T-helper 1 cell treated with Interleukin-12 subunit alpha and Interleukin-12 subunit beta and Interleukin-4 antibody, amounts not matched to agents 30 μg/mL and 1 μg/mL, for 36 hours (primary cell): ENCODE results near the gene TCF21.
"Not testable (repeated sequence)": the region's sequence is repeated elsewhere in the genome, so short reads cannot be mapped to it uniquely, and the experiment has no call there.

ENCODE experiments used
- H3K27ac Mint-ChIP-seq: one replicate; pipeline ENCODE4 v1.8.0; 2021; ENCODE audit warnings: mild to moderate bottlenecking, mixed read lengths
- H3K27me3 Mint-ChIP-seq: one replicate; pipeline ENCODE4 v1.8.0; 2021; ENCODE audit warnings: low read depth, mixed read lengths
- H3K36me3 Mint-ChIP-seq: one replicate; pipeline ENCODE4 v1.8.0; 2021; ENCODE audit warnings: low read depth, mixed read lengths
- H3K4me1 Mint-ChIP-seq: one replicate; pipeline ENCODE4 v1.8.0; 2021; ENCODE audit warnings: low read depth, mixed read lengths
- H3K4me3 Mint-ChIP-seq: one replicate; pipeline ENCODE4 v1.8.0; 2021; ENCODE audit warnings: mild to moderate bottlenecking, moderate library complexity, mixed read lengths
- H3K9me3 Mint-ChIP-seq: one replicate; pipeline ENCODE4 v1.8.0; 2021; ENCODE audit warnings: mixed read lengths

TCF21 gene

DNA sequence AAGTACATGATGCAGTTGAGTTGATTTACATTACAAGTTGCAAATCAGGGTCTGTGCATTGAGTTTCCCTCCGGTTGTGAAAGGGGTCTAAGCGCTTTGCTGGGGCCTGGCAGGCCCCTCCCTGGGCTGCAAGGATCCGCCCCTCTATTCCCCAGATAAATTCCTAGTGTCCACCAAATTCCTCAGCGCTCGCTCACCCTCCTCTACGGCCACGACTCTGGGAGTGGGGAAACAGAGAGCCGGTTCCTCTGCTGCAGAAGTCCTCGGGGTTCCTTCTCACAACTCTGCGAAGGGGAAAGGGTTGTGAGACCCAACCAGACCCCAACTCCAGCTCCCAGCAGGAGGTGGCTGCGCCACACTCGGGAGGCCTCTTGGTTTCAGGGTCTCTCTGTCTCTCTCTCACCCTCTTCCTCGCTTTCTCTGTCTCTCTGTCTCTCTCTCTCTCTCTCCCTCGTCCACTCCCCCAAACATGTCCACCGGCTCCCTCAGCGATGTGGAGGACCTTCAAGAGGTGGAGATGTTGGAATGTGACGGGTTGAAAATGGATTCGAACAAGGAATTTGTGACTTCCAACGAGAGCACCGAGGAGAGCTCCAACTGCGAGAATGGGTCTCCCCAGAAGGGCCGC lies at the start of gene TCF21:
Gene TCF21 (plus strand): TSS at position 185 of the 628 bp plus-strand sequence. CDS start 285 bp downstream, at position 470.
- peaks cover 14% of the 10 kb centered on the region for H3K4me1 Mint-ChIP-seq
- H3K36me3 Mint-ChIP-seq: peaks cover 2% of the 10 kb centered on the region
- H3K27ac Mint-ChIP-seq: peak within 1 kb of the TSS; percentile 55
- H3K9me3 Mint-ChIP-seq: no peaks in the 10 kb centered on the region
- peaks cover 85% of the 10 kb centered on the region for H3K27me3 Mint-ChIP-seq
- H3K4me3 Mint-ChIP-seq: peak within 1 kb of the TSS; percentile 10

DNA sequence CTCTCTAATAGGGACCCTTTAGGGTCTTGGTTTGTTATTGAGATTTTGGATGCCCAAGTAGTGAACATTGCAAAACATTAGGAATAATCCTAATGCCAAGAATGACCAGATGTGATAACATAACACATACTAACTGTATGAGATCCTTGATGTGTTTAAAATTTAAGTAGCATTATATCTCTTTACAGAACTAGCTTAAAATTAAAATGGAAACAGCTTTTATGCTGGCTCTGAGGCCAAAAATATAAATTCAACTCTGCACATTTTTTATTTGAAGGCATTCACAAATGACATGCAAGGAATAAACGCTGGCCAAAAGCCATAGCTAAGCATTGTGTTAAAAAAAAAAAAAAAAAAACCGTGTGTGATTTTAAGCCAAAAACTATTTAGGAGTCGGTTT lies 47.7 kb upstream of the TCF21 start:
- Mint-ChIP-seq H3K27ac (no peak overlapping the region), H3K4me3 (no peak overlapping the region), H3K27me3 (peaks cover 9% of the 10 kb centered on the region), H3K4me1 (peaks cover 5% of the 10 kb centered on the region), H3K36me3 (no peaks in the 10 kb centered on the region), H3K9me3 (no peaks in the 10 kb centered on the region)

DNA sequence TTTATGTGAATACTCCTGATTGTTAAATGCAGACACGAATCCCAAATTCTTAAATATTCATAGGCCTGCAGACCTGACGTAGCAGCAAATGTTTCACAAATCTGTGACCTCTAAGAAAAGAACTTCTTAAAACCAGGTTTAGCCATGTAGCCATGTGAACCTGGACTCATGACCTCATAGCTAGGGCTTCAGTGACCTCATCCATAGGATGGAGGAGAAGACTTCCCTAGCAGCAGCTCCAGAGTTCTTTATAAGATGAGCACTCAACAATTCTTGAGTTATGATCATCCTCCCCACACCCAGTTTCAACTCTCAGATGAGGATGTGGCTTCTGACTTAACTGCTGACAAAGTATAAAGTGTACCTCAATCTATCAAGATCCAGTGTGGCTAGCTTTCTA lies 45.8 kb upstream of the TCF21 start:
- Mint-ChIP-seq H3K27me3 (peaks cover 11% of the 10 kb centered on the region), H3K4me3 (no peak overlapping the region), H3K4me1 (peaks cover 2% of the 10 kb centered on the region), H3K36me3 (no peaks in the 10 kb centered on the region), H3K9me3 (no peaks in the 10 kb centered on the region), H3K27ac (no peak overlapping the region)

DNA sequence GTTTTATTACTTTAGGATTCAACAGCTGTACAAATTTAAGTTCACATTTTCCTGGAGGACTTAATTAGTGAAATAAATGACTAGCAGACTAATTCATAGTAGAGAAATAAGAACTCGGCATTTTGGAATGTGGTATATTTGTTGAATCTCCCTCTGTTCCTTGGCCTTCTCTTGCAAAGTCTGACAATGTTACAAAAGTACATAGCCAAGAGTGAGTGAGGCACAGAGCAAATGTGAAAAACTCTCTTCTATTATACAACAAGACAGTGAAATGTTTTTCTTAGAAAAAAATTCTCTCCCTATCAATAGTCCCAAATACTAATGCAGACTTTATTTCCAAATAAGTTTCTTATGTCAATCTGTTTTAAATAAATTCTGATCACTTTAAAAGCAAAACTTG lies 44.2 kb upstream of the TCF21 start:
- Mint-ChIP-seq H3K9me3 (no peaks in the 10 kb centered on the region), H3K27me3 (peaks cover 11% of the 10 kb centered on the region), H3K27ac (no peak overlapping the region), H3K36me3 (no peaks in the 10 kb centered on the region), H3K4me1 (no peaks in the 10 kb centered on the region), H3K4me3 (no peak overlapping the region)

DNA sequence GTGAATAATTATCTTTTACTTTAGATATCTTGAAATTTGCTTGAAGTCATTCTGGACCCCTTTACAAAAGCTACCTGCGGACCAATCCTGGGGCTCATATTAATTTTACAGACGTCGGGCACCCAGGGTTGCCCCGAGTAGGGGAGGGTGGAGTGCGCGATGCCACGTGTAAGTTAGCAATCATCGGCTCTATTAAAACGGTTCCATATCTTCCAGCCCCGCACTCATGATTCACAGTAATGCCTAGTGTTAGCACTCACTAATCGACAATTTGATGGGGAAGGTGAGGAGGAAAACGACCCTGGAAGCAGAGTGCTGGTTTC lies 34.9 kb upstream of the TCF21 start:
- peaks cover 6% of the 10 kb centered on the region for H3K9me3 Mint-ChIP-seq
- peaks cover 60% of the 10 kb centered on the region for H3K27me3 Mint-ChIP-seq
- H3K4me3 Mint-ChIP-seq: no peak overlapping the region
- H3K36me3 Mint-ChIP-seq: no peaks in the 10 kb centered on the region
- peaks cover 3% of the 10 kb centered on the region for H3K4me1 Mint-ChIP-seq
- H3K27ac Mint-ChIP-seq: no peak overlapping the region

DNA sequence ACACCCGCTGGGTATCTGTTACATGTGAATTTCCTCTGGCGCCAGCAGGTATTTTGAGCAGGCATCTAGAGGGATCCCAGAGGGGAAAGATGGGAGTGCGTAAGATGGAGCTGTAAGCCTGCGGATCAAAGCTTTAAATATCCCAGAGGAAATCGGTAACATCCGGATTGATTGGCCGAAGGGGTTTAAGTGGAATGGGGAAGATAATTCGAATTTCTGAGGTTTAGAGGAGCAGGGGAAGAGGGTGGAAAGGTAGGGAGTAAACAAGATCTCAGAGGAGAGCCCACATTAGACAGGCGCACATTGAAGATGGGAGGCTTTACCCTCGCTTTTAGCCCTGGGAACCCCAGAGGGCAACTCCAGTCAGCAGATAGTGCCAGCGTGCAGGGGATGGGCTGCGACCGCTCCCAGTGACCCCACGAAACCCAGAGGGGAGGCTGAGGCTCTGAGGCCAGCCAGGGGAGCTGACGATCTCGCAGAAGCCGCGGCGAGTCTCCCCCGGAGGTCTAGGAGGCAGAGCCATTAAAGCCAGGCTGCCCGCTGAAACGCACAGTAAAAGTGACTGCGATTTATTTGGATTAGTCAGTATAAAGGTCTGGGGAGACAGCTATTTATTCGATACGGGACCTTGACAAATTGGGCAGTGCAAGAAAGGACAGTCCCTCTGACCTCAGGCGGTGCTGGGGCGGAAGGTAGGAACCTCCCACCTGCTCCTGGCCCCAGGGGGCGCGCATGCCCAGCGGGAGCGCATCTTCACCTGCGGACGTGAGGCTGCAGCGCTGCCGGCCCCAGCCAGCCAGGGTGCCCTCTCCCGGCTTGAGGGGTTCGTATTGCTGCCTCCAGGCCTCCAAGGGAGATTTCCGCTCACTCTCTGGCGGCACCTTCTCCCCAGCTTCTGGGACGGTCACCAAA lies 34.3 kb upstream of the TCF21 start:
- Mint-ChIP-seq H3K36me3 (no peaks in the 10 kb centered on the region), H3K4me1 (peaks cover 3% of the 10 kb centered on the region), H3K27ac (no peak overlapping the region), H3K9me3 (peaks cover 6% of the 10 kb centered on the region), H3K4me3 (no peak overlapping the region), H3K27me3 (peaks cover 60% of the 10 kb centered on the region)

DNA sequence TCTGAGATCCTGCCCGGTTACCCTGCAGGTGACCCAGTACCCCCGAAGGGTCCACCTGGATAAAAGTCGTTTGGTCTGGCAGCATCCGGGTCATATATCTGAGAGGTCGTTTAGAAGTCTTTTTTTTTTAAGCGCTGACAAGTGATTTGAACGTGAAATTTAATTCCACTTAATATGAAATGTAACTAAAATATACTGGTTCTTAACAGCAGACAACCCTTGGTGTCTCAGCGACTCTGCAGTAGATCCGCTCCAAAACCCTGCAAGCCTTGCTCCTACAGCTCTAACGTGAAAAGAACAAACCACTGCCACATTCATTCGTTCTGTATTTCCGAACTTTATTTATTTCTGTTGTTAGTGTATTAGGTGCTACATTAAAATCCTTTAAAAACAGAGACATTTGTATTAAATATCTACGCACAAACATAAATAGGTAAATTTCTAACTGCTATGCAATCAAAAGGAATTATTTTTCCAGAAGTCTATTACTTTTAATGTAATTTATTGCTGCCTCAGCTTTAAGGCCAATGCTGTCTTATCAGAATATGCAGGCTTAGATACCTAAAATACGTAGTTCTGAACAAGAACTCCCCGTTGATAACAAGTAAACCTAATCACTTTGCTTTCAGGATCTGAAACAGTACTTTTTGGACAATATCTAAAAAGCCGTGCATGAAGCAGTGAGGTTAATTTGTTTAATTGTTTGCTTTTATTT lies 33.5 kb upstream of the TCF21 start:
- Mint-ChIP-seq H3K27me3 (peaks cover 58% of the 10 kb centered on the region), H3K27ac (no peak overlapping the region), H3K4me3 (no peak overlapping the region), H3K4me1 (peaks cover 3% of the 10 kb centered on the region), H3K9me3 (peaks cover 6% of the 10 kb centered on the region), H3K36me3 (no peaks in the 10 kb centered on the region)

DNA sequence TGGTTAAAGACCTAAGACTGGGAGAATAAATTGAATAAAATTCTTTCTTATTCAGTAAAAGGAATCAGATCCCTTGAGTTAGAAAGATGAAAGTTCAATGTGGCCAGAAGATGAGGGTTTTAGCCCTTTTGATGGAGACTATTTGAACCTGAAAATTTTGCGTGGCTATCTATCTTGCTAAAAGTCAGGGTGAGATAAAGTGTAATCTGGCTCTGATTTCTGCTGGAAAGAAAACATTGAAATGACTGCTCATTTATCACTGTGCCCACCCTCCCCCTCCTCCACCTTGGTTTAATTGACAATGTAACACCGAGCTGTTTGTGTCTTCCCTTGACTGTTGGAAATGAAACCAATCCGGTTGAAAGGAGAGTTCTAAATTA lies 32.9 kb upstream of the TCF21 start:
- no peak overlapping the region for H3K4me3 Mint-ChIP-seq
- peaks cover 6% of the 10 kb centered on the region for H3K9me3 Mint-ChIP-seq
- peaks cover 53% of the 10 kb centered on the region for H3K27me3 Mint-ChIP-seq
- H3K27ac Mint-ChIP-seq: no peak overlapping the region
- H3K36me3 Mint-ChIP-seq: no peaks in the 10 kb centered on the region
- H3K4me1 Mint-ChIP-seq: peaks cover 3% of the 10 kb centered on the region

DNA sequence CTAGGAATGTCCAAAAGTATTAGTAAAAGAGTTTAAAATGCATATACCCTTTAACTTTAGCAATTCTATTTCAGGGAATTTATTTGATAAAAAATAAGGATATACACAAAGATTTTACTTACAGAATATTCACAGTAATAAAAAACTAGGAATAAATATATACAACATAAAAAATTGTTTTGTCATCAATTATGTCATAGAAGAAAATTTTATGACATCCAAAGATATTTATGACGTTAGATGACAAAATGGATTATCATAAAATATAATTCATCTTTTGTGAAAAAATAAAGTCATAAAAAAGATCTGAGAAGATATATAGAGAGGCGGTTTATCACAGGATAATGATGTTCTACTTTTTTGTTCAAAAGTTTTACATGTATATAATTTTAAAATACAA lies 32.0 kb upstream of the TCF21 start:
- peaks cover 3% of the 10 kb centered on the region for H3K9me3 Mint-ChIP-seq
- peaks cover 3% of the 10 kb centered on the region for H3K4me1 Mint-ChIP-seq
- H3K27me3 Mint-ChIP-seq: peaks cover 45% of the 10 kb centered on the region

DNA sequence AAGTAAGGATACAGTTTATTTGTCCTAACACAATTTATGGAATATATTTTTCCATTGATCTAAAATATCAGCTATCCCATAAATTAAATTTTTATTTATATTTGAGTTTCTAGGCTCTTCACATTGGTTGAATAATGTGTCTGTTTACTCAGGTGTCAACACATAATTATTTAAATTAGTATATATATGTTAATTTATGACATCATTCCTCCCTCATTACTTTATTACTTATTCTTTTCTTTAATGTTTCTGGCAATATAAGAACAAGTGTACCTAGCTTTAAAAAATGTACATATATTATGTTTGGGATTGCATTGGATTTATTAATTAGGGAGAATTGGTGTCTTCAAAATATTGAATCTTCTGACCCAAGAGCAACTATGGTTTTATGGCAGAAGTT lies 31.2 kb upstream of the TCF21 start:
- H3K36me3 Mint-ChIP-seq: no peaks in the 10 kb centered on the region
- peaks cover 11% of the 10 kb centered on the region for H3K9me3 Mint-ChIP-seq
- peaks cover 3% of the 10 kb centered on the region for H3K4me1 Mint-ChIP-seq
- H3K27ac Mint-ChIP-seq: no peak overlapping the region
- H3K4me3 Mint-ChIP-seq: no peak overlapping the region
- H3K27me3 Mint-ChIP-seq: peaks cover 37% of the 10 kb centered on the region

More for the DNA sequence above, 32.0 kb upstream of the TCF21 start:
- Mint-ChIP-seq H3K36me3 (no peaks in the 10 kb centered on the region), H3K4me3 (no peak overlapping the region), H3K27ac (no peak overlapping the region)

DNA sequence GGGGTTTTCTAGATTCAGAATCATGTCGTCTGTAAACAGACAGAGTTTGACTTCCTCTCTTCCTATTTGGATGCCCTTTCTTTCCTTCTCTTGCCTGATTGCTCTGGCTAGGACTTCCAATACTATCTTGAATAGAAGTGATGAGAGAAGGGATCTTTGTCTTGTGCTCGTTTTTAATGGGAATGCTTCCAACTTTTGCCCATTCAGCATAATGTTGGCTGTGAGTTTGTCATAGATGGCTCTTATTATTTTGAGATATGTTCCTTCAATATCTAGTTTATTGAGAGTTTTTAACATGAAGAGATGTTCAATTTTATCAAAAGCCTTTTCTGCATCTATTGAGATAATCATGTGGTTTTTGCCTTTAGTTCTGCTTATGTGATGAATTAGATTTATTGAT lies 27.6 kb upstream of the TCF21 start:
- peaks cover 28% of the 10 kb centered on the region for H3K9me3 Mint-ChIP-seq
- H3K27ac Mint-ChIP-seq, H3K36me3 Mint-ChIP-seq, H3K27me3 Mint-ChIP-seq, H3K4me1 Mint-ChIP-seq, H3K4me3 Mint-ChIP-seq: not testable (repeated sequence)

DNA sequence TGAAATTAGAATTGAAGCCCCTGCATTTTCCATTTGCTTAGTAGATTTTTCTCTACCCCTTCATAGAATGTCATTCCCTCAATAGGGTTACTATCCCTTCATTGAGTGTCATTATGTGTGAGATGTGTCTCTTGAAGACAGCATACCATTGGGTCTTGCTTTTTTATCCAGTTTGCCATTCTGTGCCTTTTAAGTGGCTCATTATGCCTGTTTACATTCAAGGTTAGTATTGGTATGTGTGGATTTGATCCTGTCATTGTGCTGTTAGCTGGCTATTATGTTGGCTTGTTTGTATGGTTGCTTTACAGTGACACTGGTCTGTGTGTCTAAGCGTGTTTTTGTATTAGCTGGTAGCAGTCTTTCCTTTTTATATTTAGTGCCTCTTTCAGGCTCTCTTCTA lies 25.7 kb upstream of the TCF21 start:
- Mint-ChIP-seq H3K4me3 (no peak overlapping the region), H3K4me1 (no peaks in the 10 kb centered on the region), H3K9me3 (peaks cover 28% of the 10 kb centered on the region), H3K36me3 (no peaks in the 10 kb centered on the region), H3K27me3 (peaks cover 5% of the 10 kb centered on the region), H3K27ac (no peak overlapping the region)

DNA sequence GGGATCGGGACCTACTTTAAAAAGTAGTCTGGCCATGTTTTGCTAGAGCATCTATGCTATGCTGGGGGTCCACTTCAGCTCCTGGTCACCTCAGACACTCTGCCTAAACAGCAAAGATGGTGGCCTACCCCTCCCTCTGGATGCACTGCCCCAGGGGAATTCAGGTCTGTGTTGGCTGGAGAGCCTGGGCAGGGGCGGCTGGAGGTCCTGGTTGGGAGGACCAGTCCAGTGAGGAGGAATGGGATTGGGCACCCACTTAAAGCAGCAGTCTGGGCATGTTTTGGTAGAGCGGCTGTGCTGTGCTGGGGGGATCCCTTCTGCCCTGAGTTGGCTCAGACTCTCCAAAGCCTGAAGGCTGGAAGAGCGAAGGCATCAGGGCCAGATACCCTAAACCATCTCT lies 23.2 kb upstream of the TCF21 start:
- Mint-ChIP-seq H3K27me3 (peaks cover 5% of the 10 kb centered on the region), H3K27ac (no peak overlapping the region)

DNA sequence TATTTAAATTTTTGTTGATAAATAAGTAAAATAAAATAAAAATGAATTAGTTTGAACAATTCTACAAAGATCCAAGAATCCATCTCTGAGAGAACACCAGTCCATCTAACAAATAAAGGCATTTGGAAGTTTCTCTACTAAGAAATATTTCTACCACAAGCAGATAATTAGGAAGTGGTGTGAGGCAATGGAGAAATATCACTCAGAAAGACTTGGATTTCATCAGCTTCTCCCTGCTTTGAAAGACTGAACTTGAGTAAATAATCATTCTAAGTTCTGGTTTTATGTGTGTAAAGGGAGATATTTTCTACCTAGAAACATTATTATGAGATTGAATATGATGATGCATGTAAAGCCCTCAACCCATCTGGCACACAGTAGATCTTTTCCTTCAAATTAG lies 17.8 kb upstream of the TCF21 start:
- H3K4me3 Mint-ChIP-seq: no peak overlapping the region
- peaks cover 13% of the 10 kb centered on the region for H3K27me3 Mint-ChIP-seq
- H3K36me3 Mint-ChIP-seq: no peaks in the 10 kb centered on the region
- no peak overlapping the region for H3K27ac Mint-ChIP-seq
- H3K9me3 Mint-ChIP-seq: no peaks in the 10 kb centered on the region
- H3K4me1 Mint-ChIP-seq: no peaks in the 10 kb centered on the region

More for the DNA sequence above, 23.2 kb upstream of the TCF21 start:
- H3K9me3 Mint-ChIP-seq: peaks cover 28% of the 10 kb centered on the region
- no peaks in the 10 kb centered on the region for H3K36me3 Mint-ChIP-seq
- H3K4me1 Mint-ChIP-seq: no peaks in the 10 kb centered on the region
- H3K4me3 Mint-ChIP-seq: no peak overlapping the region

DNA sequence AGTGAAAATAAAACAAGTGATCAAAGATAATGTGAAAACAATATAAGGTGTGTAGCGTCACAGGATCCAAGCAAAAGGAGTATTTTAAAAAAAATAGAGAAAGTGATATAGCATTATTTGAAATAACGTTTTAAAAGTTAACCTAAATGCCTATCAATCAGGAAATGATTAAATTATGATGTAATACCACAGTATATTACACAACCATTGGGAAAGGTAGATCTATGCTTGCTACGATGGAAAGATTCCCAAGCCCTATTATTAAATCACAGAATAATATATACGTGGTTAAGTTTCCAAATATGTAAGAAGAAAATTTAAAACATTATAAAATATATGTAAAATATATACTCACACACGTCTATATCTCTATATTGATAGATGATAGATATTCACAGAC lies 15.4 kb upstream of the TCF21 start:
- H3K4me3 Mint-ChIP-seq: no peak overlapping the region
- no peaks in the 10 kb centered on the region for H3K36me3 Mint-ChIP-seq
- no peaks in the 10 kb centered on the region for H3K9me3 Mint-ChIP-seq
- H3K4me1 Mint-ChIP-seq: no peaks in the 10 kb centered on the region
- peaks cover 18% of the 10 kb centered on the region for H3K27me3 Mint-ChIP-seq
- no peak overlapping the region for H3K27ac Mint-ChIP-seq
